ENCODE measurements around the gene GMPR2.
A peak's percentile ranks its signal among the peaks of the same experiment; 100 is the strongest.

GMPR2 gene

DNA sequence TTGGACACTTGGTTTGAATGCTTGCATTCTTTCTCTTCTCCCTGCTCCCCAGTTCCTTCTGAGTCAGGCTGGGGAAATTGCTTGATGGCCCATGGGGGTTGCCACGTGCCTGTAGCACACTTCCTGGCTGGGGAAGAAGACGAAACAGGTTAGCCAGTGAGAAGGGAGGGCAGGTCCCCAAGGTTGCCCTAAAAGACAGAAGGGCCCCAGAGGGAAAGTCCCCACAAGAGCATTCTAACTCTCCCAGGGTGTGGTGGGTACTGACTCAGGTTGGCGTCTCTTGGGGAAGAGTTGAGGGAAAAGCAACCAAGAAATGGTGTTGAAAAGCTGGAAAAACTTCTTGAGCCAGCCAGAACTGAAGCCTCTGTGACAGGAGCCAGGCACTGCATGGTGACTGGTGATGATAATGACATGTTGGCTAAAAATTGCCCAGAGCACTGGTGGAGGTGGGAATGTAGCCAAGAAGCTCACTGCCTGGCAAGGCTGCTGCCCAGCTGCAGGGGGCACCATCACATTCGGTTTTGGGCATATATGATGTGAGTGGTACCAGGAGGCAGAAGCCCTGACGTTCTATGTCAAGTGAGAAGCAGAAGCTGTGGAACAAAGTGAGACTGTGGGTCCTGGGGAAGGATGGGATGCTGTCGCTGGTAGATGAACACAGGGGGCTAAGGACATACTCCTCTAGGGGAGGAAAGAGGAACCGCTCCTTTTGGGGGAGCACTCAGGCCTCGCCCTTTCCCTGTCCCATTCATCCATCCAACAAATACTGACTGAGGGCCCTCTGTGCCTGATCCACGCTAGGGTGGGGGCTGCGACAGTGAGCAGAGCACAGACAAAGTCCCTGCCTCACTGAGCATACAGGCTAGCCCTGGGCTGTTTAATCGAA, 46.8 kb downstream of the GMPR2 start:
- DNase-seq (ENCODE audit: extremely low spot score, insufficient read length, low read depth), result no peak
- FAIRE-seq, result peak; percentile 82

DNA sequence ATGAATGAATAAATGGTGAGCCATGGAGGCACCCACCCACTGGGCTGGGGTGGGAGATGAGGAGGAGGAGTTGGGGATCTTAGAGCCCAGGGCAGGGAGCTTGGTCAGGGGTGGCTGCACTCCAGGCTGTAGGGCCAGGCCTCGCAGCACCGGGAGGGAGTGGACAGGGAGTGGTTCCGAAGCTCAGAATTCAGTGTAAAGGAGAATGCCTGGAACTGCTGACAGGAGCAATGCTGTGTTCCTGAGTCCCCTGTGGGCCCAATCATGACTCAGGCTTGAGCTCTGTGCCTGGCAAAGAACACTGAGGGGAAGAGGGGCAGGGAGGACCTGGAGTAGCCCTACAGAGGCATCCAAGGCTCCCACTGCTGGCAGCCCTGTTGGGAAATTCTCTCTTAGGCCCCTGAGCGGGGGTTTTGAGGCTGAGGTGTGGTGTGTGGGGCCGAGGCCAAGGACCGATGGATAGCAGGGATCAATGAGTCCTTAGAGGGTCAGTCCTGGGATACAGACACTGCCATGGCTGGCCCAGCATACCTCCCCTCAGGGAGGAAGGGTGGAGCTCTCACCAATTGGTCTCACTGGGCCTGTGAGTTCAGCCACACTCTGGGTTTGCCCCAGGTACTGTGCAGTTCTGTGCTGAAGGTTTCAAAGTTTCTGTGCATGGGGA, 48.2 kb downstream of the GMPR2 start:
- no peak for FAIRE-seq
- DNase-seq (ENCODE audit: extremely low spot score, insufficient read length, low read depth), result no peak

DNA sequence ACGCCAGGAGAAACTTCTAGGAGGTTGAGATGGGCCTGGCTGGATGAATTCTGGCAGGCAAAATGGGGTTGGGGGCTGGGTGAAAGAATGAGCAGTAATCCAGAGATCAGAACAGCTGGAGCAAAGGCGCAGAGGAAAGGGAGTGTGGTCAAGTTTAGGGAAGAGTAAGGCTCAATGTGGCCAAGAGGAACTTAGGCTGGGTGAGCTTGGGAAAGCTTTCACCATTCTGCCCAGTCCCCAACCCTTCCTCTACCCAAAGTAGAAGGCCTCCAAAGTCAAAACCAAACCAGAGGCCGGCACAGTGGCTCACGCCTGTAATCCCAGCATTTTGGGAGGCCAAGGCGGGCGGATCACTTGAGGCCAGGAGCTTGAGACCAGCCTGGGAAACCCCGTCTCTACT, 48.9 kb downstream of the GMPR2 start:
- no peak for DNase-seq (ENCODE audit: extremely low spot score, insufficient read length, low read depth)
- FAIRE-seq, result no peak

DNA sequence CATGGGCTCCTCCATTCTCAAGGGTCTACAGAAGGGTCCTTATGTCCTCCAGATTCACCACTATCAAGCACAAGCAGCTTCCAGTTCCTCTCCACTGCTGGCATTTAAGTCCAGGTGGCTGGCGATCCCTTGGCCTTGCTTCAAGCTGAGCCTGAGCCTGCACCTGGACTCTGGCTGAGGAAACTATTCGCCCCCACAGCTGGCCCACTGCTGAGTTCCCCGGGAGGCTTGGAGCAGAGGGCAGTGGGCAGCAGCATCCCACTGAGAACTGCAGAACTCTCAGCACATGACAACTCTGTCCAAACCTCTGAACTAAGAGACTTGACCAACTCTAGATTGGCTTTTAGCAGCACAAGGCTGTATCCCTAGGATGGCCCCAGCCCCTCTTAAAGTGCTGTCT, 50.0 kb downstream of the GMPR2 start:
- FAIRE-seq (no peak), DNase-seq (ENCODE audit: extremely low spot score, insufficient read length, low read depth) (no peak)

DNA sequence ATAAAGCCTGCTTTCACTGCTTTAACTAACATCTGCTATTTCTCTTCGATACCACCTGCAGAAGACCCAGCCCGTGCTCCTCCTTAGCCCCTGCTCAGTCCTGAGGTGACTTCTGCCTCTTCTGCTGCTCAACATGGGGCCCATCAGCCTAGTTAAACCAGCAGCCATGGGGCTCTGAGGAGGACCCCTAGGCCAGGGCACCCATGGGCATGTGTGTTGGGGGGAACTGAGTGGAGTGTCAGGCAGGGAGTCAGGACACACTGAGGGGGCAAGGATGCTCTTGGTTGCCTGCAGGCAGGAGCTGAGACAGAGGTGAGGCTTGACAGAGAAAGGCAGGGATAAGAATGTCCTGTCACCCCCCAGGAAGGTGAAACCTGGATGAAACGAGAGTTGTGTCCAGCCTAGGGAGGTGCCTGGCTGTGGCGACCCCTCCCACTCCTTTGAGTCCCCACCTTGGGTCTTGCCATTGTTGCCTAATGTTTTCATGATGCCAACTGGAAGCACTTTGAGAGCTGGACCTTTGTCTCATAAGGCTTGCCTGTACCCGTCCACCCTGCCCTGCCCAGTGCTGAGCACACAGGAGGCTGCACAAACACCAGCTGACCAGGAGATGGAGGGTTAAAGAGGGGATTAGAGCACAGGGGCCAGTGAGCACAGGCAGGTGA, 51.2 kb downstream of the GMPR2 start:
- DNase-seq (ENCODE audit: extremely low spot score, insufficient read length, low read depth), result no peak
- no peak for FAIRE-seq

DNA sequence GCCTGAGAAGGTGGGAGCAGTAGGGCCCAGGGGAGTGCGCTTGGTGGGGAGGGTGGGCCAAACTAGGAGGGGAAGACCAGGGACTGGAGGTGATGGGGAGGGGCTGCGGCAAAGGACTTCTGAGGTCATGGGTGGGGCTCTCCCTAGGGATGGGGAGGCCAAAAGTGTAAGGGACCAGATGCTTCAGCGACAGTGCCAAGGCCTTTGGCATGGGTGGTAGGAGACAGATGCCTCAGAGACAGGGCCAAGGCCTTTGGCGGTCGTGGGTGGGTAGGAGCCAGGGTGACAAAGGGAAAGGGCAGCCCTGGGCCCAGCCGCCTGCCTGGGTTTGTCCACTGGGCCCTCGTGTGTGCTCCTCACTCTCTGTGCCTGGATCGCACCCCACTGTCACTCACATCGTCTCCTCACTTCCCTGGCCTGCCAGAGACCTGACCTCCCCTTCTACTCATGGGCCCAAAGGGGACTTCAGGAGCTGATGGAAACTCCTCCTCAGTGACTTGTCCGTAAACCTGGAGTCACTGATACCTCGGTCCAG, 51.8 kb downstream of the GMPR2 start:
- no peak for FAIRE-seq

DNA sequence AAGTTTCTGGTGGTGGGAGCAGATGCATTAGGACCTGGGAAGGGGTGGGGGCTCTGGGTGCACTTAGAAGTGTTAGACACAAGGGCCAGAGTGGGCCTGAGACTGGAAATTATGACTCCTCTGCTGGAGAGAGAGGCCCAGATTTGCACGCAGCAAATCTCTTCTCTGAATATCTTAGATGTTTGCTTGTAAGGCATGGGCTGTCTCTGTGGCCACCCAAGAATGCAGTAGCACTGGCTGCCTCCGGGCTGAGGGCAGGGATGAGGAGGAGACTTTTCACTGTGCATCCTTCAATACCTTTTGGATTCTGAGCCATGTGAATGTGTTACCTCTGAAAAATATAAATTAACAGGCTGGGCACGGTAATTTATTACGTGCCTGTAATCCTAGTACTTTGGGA, 52.6 kb downstream of the GMPR2 start:
- FAIRE-seq, result no peak
- no peak for DNase-seq (ENCODE audit: extremely low spot score, insufficient read length, low read depth)

More for the DNA sequence above, 51.8 kb downstream of the GMPR2 start:
- no peak for DNase-seq (ENCODE audit: extremely low spot score, insufficient read length, low read depth)

DNA sequence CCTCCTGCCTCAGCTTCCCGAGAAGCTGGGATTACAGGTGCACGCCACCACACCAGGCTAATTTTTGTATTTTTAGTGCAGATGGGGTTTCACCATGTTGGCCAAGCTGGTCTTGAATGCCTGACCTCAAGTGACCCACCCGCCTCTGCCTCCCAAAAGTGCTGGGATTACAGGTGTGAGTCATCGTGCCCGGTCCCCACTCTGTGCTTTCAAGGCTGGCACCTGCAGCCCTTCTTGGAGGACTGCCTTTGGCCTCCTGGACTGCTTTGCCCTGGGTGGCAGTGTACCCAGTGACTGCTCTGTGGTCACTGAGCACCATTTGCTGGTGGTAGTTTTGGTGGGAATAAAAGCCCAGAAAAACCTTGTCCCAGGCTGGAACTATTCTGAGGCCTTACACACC, 54.3 kb downstream of the GMPR2 start:
- DNase-seq (ENCODE audit: extremely low spot score, insufficient read length, low read depth) (no peak), FAIRE-seq (no peak)
